ENCODE results near the gene CYP19A1. TPM values are rescaled to one million over a fixed set of nuclear protein-coding genes. Genes with fewer than 3 reads are reported as not detected.

The CYP19A1 gene
- total and polyA plus RNA-seq, 2 experiments from 2014 or later: 0.69 to 2.6 TPM

DNA sequence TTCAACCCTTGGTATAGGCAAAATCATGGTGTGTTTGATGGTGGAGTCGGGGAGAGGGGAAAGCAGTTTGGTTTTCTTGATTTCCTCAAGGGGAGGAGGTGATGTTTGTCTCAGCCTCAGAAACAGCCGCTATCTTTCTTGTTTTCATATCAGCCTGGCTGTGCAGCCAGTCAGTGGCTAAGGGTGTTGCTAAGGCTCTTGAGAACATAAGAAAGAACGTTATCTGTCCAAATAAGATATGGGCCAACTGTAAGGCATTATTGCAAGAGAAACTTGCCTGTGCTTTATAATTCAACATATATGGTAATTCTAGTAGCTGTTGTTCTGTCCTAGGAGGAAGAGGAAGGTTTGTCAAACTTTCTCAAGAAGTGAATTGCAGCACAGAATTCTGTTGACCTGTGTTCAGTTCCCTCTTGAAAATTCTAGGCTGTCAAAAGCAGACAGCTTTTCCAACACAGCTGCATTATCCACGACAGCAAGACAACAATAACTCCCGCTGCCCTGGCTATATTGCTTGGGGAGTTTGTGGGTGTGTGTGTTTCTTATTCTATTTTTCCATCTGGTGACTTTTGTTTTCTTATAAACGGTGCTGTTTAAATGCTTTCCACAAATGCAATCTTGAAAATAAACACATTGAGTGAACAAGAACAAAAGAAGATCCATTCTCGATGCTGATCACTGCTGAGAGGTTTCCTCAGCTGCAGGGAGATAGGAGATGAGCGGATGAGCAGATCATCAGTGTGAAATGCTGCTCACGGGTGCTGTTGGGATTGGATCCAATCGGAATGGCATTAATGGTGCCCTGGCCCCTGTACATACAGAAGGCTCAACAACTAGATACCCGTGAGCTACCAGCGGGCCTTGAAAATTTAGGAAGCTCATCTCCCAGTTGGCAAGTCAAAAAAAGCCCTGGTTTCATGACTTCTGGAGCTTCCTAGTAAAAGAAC lies 152.9 kb downstream of the CYP19A1 start:
- DNase-seq (ENCODE audit: low read depth in 1 of 2, low spot score in 1 of 2): peak; percentile 15 to 51
- TF ChIP-seq, protein P1, sequence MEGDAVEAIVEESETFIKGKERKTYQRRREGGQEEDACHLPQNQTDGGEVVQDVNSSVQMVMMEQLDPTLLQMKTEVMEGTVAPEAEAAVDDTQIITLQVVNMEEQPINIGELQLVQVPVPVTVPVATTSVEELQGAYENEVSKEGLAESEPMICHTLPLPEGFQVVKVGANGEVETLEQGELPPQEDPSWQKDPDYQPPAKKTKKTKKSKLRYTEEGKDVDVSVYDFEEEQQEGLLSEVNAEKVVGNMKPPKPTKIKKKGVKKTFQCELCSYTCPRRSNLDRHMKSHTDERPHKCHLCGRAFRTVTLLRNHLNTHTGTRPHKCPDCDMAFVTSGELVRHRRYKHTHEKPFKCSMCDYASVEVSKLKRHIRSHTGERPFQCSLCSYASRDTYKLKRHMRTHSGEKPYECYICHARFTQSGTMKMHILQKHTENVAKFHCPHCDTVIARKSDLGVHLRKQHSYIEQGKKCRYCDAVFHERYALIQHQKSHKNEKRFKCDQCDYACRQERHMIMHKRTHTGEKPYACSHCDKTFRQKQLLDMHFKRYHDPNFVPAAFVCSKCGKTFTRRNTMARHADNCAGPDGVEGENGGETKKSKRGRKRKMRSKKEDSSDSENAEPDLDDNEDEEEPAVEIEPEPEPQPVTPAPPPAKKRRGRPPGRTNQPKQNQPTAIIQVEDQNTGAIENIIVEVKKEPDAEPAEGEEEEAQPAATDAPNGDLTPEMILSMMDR (IDR thresholded peaks at IDR 0.05; ENCODE audit: low read depth, low read length): no peak
- H3K27ac ChIP-seq: peak overlapping the region; percentile 81
- no peaks in the 10 kb centered on the region for H3K9me3 ChIP-seq (ENCODE audit: low read depth)
- H3K36me3 ChIP-seq: no peaks in the 10 kb centered on the region
- H3K27me3 ChIP-seq: no peaks in the 10 kb centered on the region
- H3K4me3 ChIP-seq: no peak overlapping the region
- H3K4me1 ChIP-seq (ENCODE audit: low read depth): peaks cover 41% of the 10 kb centered on the region

DNA sequence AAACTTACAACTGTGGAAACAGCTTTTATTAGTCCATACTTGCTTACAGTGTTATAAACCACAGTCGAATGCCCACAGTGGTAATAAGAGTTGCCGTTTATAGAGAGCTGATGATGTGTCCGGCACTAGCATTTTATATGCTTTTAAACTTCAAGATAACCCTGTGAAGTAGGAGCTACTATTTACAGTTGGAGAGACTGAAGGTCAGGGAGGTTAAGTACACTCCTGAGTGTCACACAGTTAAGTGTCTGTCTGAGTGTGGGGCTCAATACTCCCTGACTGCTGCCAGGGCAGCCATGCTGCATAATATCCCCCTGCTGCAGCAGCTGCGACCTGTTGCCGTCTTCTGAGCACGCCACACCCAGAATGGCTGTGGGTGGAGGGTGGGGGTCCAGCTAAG lies 153.8 kb downstream of the CYP19A1 start:
- Histone ChIP-seq H3K27me3 (no peaks in the 10 kb centered on the region), H3K4me1 (ENCODE audit: low read depth) (peaks cover 41% of the 10 kb centered on the region), H3K36me3 (no peaks in the 10 kb centered on the region), H3K4me3 (no peak overlapping the region), H3K9me3 (ENCODE audit: low read depth) (no peaks in the 10 kb centered on the region), H3K27ac (peak overlapping the region; percentile 81)
- DNase-seq (ENCODE audit: low read depth in 1 of 2, low spot score in 1 of 2): peak in 1 of 2 donors; percentile 75
- TF ChIP-seq, protein P1 (IDR thresholded peaks at IDR 0.05; ENCODE audit: low read depth, low read length): no peak

DNA sequence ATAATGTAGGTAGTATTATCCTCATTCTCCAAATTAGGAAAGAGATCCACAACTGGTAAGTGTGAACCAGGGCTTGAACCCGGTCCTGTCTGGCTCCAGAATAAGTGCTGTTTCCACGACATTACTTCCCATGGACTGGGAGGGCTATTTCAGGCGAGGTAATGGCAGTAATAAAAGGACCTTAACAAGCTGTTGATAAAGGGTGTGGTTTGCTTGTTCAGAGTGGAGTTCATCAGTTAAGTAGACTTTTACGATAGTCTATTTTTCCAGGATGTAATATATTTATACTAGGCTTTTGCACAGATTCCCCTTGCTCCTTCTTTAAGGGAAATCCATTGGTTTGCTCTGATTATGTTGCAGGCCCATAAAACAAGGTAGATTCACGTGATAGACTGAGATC lies 155.3 kb downstream of the CYP19A1 start:
- Histone ChIP-seq H3K36me3 (no peaks in the 10 kb centered on the region), H3K9me3 (ENCODE audit: low read depth) (no peaks in the 10 kb centered on the region), H3K27ac (peak overlapping the region; percentile 81), H3K4me3 (no peak overlapping the region), H3K4me1 (ENCODE audit: low read depth) (peaks cover 39% of the 10 kb centered on the region), H3K27me3 (no peaks in the 10 kb centered on the region)
- TF ChIP-seq, protein P1 (IDR thresholded peaks at IDR 0.05; ENCODE audit: low read depth, low read length): no peak
- no peak for DNase-seq (ENCODE audit: low read depth in 1 of 2, low spot score in 1 of 2)

DNA sequence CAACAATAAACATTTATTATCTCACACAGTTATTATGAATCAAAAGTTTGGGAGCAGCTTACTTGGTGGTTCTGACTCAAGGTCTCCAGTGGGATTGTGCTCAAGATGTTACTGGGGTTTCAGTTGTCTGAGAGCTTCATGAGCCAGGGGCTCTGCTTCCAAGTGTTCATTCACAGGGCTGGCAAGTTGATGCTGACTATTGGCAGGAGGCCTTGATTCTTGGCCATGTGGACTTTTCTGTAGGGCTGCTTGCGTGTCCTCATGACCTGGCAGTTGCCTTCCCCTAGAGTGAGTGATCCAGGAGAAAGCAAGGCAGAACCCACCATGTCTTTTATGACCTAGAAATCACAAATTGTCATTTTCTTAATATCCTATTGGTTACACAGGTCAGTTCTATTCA lies 156.5 kb downstream of the CYP19A1 start:
- no peaks in the 10 kb centered on the region for H3K36me3 ChIP-seq
- no peaks in the 10 kb centered on the region for H3K9me3 ChIP-seq (ENCODE audit: low read depth)
- H3K27me3 ChIP-seq: no peaks in the 10 kb centered on the region
- no peak overlapping the region for H3K4me3 ChIP-seq
- no peak overlapping the region for H3K27ac ChIP-seq
- no peak for DNase-seq (ENCODE audit: low read depth in 1 of 2, low spot score in 1 of 2)
- H3K4me1 ChIP-seq (ENCODE audit: low read depth): peaks cover 31% of the 10 kb centered on the region
- TF ChIP-seq, protein P1 (IDR thresholded peaks at IDR 0.05; ENCODE audit: low read depth, low read length): no peak

DNA sequence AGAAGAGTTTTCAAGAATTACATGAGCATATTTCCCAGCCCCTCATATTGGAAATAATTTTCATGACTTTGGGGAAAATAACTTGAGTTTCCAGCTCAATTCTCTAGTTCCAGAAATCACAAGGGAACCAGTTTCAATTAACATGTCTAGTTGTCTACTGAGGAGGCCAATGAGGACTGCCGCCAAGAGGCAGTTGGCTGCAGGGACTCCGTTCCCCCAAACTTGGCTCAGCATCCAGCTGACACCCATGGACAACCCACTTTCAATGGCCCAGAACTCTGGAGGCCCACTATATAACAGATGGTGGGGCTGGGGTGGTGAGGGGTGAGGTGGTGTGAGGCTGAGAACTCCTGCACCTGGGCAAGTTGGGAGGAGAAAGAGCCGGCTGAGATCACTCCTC lies 157.2 kb downstream of the CYP19A1 start:
- no peaks in the 10 kb centered on the region for H3K36me3 ChIP-seq
- H3K9me3 ChIP-seq (ENCODE audit: low read depth): no peaks in the 10 kb centered on the region
- TF ChIP-seq, protein P1 (IDR thresholded peaks at IDR 0.05; ENCODE audit: low read depth, low read length): no peak
- no peak for DNase-seq (ENCODE audit: low read depth in 1 of 2, low spot score in 1 of 2)
- H3K27me3 ChIP-seq: no peaks in the 10 kb centered on the region
- no peak overlapping the region for H3K27ac ChIP-seq
- no peak overlapping the region for H3K4me3 ChIP-seq
- peaks cover 31% of the 10 kb centered on the region for H3K4me1 ChIP-seq (ENCODE audit: low read depth)

Measured in cardiac muscle cell (in vitro differentiated cells and primary cell).